HG03354 (cell line): ENCODE measurements around the gene VSX1.

ENCODE experiments used
- ATAC-seq: cut with Tn5 transposase; IDR thresholded peaks from one replicate; pipeline ENCODE4 v1.9.1; 2021; ENCODE audit warnings: mild to moderate bottlenecking; ENCODE audit not compliant: unreplicated experiment, poor library complexity, severe bottlenecking

Gene VSX1

GRCh38 chr20:25088267-25088666, 6.3 kb upstream of the VSX1 start:
- no peak for ATAC-seq

GRCh38 chr20:25087186-25087929, 5.4 kb upstream of the VSX1 start:
- no peak for ATAC-seq

GRCh38 chr20:25085756-25086495, 4.0 kb upstream of the VSX1 start:
- ATAC-seq = no peak

GRCh38 chr20:25084626-25085187, 2.8 kb upstream of the VSX1 start:
- ATAC-seq = no peak

- no peak for ATAC-seq
These were observed 2.1 kb upstream of the VSX1 start for GRCh38 chr20:25083773-25084625.

GRCh38 chr20:25083141-25083772, 1.3 kb upstream of the VSX1 start:
- ATAC-seq = no peak

GRCh38 chr20:25082498-25082873, 545 bp upstream of the VSX1 start:
- no peak for ATAC-seq

- ATAC-seq = no peak
These were observed 744 bp downstream of the VSX1 start for GRCh38 chr20:25081065-25081729.

- no peak for ATAC-seq
These were observed 2.8 kb downstream of the VSX1 start for GRCh38 chr20:25079171-25079570.

GRCh38 chr20:25078662-25079061, 3.3 kb downstream of the VSX1 start:
- ATAC-seq = no peak

- no peak for ATAC-seq
These were observed 4.3 kb downstream of the VSX1 start for GRCh38 chr20:25077610-25078169.

GRCh38 chr20:25076731-25077609, 5.0 kb downstream of the VSX1 start:
- ATAC-seq = no peak

GRCh38 chr20:25076201-25076600, 5.7 kb downstream of the VSX1 start:
- ATAC-seq = no peak

GRCh38 chr20:25073544-25073943, 8.4 kb downstream of the VSX1 start:
- ATAC-seq = no peak

GRCh38 chr20:25072226-25072811, 9.6 kb downstream of the VSX1 start:
- no peak for ATAC-seq

GRCh38 chr20:25071734-25072133, 10.2 kb downstream of the VSX1 start:
- no peak for ATAC-seq

- no peak for ATAC-seq
These were observed 11.0 kb downstream of the VSX1 start for GRCh38 chr20:25070821-25071473.
